ENCODE data around the gene BRK1.

The BRK1 gene

DNA sequence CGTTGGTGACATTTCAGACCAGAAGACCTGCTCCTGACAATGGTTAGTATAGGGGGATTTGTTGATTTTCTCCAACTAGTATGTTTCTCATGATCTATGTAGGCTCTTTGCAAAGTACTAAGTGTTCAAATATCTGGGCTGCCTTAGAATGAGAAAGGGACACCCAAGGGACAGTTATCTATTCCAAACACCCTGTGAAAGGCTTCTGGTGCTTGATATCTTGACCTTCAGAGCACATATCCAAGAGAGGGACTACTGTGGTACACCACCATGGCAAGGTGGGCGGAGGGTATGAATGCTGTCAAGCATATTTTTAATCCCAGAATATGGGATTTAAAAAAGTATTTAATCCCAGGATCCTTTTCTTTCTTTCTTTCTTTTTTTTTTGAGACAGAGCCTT lies 8.6 kb upstream of the BRK1 start:
- Histone ChIP-seq H3K4me1 (ENCODE audit: insufficient read depth, poor library complexity, severe bottlenecking) (no peaks in the 10 kb centered on the region), H3K27me3 (ENCODE audit: insufficient read depth, poor library complexity, severe bottlenecking) (no peaks in the 10 kb centered on the region), H3K27ac (ENCODE audit: poor library complexity, severe bottlenecking) (no peak overlapping the region), H3K9me3 (ENCODE audit: severe bottlenecking) (no peaks in the 10 kb centered on the region), H3K36me3 (ENCODE audit: low read depth) (0 out of 2 replicates have a peak, but pooled peaks cover under 1% of the 10 kb centered on the region), H3K4me3 (ENCODE audit: severe bottlenecking) (no peak overlapping the region)
- DNase-seq (ENCODE audit: low spot score) (no peak), ATAC-seq (ENCODE audit: low read depth) (no peak)
- TF ChIP-seq, protein P1, sequence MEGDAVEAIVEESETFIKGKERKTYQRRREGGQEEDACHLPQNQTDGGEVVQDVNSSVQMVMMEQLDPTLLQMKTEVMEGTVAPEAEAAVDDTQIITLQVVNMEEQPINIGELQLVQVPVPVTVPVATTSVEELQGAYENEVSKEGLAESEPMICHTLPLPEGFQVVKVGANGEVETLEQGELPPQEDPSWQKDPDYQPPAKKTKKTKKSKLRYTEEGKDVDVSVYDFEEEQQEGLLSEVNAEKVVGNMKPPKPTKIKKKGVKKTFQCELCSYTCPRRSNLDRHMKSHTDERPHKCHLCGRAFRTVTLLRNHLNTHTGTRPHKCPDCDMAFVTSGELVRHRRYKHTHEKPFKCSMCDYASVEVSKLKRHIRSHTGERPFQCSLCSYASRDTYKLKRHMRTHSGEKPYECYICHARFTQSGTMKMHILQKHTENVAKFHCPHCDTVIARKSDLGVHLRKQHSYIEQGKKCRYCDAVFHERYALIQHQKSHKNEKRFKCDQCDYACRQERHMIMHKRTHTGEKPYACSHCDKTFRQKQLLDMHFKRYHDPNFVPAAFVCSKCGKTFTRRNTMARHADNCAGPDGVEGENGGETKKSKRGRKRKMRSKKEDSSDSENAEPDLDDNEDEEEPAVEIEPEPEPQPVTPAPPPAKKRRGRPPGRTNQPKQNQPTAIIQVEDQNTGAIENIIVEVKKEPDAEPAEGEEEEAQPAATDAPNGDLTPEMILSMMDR (IDR thresholded peaks at IDR 0.05; ENCODE audit: poor library complexity, severe bottlenecking), result no peak

DNA sequence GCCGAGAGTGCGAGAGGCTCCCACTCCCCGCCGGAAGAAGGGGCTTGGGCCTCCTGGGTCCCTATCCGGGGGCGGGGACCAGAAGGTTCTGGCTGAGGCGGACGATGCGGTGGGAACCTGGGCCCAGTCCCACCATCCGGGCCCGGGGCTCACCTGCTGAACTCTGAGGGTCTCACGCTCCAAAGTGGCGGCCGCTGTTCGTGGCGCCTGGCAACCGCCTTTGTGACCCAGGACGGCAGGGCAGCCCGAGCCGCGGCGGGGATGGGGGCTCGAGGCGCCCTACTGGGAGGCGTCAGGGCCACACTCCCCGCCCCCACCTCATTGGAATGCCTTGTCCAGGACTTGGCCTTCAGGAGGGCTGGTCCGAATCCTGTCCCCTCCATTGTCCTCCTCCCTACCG lies 7.4 kb upstream of the BRK1 start, which contains the start of gene FANCD2OS:
Gene FANCD2OS, minus strand, starts transcription at position 165 of the 400 bp plus-strand sequence. CDS start 3,481 bp downstream, outside the sequence.
- H3K36me3 ChIP-seq (ENCODE audit: low read depth), result no peaks in the 10 kb centered on the region
- ATAC-seq (ENCODE audit: low read depth) (no peak), DNase-seq (ENCODE audit: low spot score) (no peak)
- no peaks in the 10 kb centered on the region for H3K4me1 ChIP-seq (ENCODE audit: insufficient read depth, poor library complexity, severe bottlenecking)
- TF ChIP-seq, protein P1 (IDR thresholded peaks at IDR 0.05; ENCODE audit: poor library complexity, severe bottlenecking), result no peak
- H3K27me3 ChIP-seq (ENCODE audit: insufficient read depth, poor library complexity, severe bottlenecking), result no peaks in the 10 kb centered on the region
- H3K27ac ChIP-seq (ENCODE audit: poor library complexity, severe bottlenecking), result no peak within 1 kb of the TSS
- H3K4me3 ChIP-seq (ENCODE audit: severe bottlenecking), result no peak within 1 kb of the TSS
- no peaks in the 10 kb centered on the region for H3K9me3 ChIP-seq (ENCODE audit: severe bottlenecking)

DNA sequence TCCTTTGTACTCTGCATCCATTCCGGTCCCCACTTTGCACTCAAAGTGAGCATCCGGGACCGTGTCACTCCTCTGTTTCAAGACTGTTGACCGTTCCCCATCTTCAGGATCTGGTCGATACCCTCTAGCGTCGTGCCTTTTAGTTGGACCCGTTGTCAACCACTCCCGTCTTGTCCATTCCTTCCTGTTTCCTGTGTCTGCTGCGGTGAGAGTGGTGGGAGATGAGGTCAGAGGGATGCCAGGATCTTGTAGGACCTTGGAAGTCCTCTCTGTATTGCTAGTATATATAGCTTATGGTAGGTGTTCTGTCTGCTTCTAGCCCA lies 624 bp downstream of the BRK1 start:
- DNase-seq (ENCODE audit: low spot score) (no peak), ATAC-seq (ENCODE audit: low read depth) (peak; percentile 40)
- TF ChIP-seq, protein P1 (IDR thresholded peaks at IDR 0.05; ENCODE audit: poor library complexity, severe bottlenecking), result no peak
- Histone ChIP-seq H3K4me3 (ENCODE audit: severe bottlenecking) (peak overlapping the region; percentile 63), H3K4me1 (ENCODE audit: insufficient read depth, poor library complexity, severe bottlenecking) (peaks cover 5% of the 10 kb centered on the region), H3K36me3 (ENCODE audit: low read depth) (peaks cover 21% of the 10 kb centered on the region), H3K27ac (ENCODE audit: poor library complexity, severe bottlenecking) (peak overlapping the region; percentile 36), H3K9me3 (ENCODE audit: severe bottlenecking) (no peaks in the 10 kb centered on the region), H3K27me3 (ENCODE audit: insufficient read depth, poor library complexity, severe bottlenecking) (no peaks in the 10 kb centered on the region)

DNA sequence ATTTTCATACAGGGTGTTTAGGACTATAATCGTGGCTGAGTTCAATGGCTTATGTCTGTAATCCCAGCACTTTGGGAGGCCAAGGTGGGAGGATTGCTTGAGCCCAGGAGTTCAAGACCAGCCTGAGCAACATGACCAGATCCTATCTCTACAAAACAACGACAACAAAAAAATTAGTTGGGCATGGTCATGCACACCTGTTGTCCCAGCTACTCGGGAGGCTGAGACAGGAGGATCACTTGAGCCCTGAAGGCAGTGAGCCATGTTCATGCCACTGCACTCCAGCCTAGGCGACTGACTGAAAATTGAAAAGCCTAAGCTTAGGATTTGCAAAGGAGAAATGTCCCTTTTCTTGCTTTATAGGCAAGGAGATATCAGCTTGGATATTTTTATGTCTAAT lies 1.5 kb downstream of the BRK1 start:
- H3K36me3 ChIP-seq (ENCODE audit: low read depth), result peaks cover 23% of the 10 kb centered on the region
- DNase-seq (ENCODE audit: low spot score), result no peak
- no peak for ATAC-seq (ENCODE audit: low read depth)
- H3K27me3 ChIP-seq (ENCODE audit: insufficient read depth, poor library complexity, severe bottlenecking), result no peaks in the 10 kb centered on the region
- no peak overlapping the region for H3K4me3 ChIP-seq (ENCODE audit: severe bottlenecking)
- H3K4me1 ChIP-seq (ENCODE audit: insufficient read depth, poor library complexity, severe bottlenecking), result peaks cover 5% of the 10 kb centered on the region
- TF ChIP-seq, protein P1 (IDR thresholded peaks at IDR 0.05; ENCODE audit: poor library complexity, severe bottlenecking), result no peak
- no peaks in the 10 kb centered on the region for H3K9me3 ChIP-seq (ENCODE audit: severe bottlenecking)
- H3K27ac ChIP-seq (ENCODE audit: poor library complexity, severe bottlenecking), result no peak overlapping the region

DNA sequence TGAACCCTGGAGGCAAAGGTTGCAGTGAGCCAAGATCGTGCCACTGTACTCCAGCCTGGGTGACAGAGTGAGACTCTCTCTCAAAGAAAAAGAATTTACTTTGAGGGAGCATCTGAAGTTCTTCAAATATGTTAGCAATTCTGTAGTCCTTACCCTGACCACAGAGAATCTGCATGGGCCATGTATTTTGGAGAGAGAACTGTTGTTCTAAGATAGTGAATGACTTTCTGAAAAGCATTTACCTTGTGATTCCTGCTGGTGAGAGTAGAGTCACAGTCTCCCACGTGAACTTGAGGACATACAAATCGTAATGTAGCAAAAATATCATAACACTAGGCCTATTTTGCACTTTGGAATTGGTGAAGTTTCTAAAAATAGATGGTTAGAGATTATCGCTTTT lies 3.9 kb downstream of the BRK1 start:
- H3K4me1 ChIP-seq (ENCODE audit: insufficient read depth, poor library complexity, severe bottlenecking), result peaks cover 5% of the 10 kb centered on the region
- TF ChIP-seq, protein P1 (IDR thresholded peaks at IDR 0.05; ENCODE audit: poor library complexity, severe bottlenecking), result no peak
- no peaks in the 10 kb centered on the region for H3K9me3 ChIP-seq (ENCODE audit: severe bottlenecking)
- no peaks in the 10 kb centered on the region for H3K27me3 ChIP-seq (ENCODE audit: insufficient read depth, poor library complexity, severe bottlenecking)
- no peak for ATAC-seq (ENCODE audit: low read depth)
- no peak for DNase-seq (ENCODE audit: low spot score)
- no peak overlapping the region for H3K27ac ChIP-seq (ENCODE audit: poor library complexity, severe bottlenecking)
- H3K36me3 ChIP-seq (ENCODE audit: low read depth), result peaks cover 40% of the 10 kb centered on the region
- no peak overlapping the region for H3K4me3 ChIP-seq (ENCODE audit: severe bottlenecking)

All from RWPE2 (cell line).